ENCODE results near the gene PRPH. TPM values are rescaled to one million over a fixed set of nuclear protein-coding genes. Genes with fewer than 3 reads are reported as not detected.
A peak's percentile ranks its signal among the peaks of the same experiment; 100 is the strongest.

Gene PRPH
- total and polyA plus RNA-seq, 2 of the 13 experiments (the other 11 are each of a cell fraction or from before 2014, with no cell fraction given), result 0.12 TPM; not detected in 1

DNA sequence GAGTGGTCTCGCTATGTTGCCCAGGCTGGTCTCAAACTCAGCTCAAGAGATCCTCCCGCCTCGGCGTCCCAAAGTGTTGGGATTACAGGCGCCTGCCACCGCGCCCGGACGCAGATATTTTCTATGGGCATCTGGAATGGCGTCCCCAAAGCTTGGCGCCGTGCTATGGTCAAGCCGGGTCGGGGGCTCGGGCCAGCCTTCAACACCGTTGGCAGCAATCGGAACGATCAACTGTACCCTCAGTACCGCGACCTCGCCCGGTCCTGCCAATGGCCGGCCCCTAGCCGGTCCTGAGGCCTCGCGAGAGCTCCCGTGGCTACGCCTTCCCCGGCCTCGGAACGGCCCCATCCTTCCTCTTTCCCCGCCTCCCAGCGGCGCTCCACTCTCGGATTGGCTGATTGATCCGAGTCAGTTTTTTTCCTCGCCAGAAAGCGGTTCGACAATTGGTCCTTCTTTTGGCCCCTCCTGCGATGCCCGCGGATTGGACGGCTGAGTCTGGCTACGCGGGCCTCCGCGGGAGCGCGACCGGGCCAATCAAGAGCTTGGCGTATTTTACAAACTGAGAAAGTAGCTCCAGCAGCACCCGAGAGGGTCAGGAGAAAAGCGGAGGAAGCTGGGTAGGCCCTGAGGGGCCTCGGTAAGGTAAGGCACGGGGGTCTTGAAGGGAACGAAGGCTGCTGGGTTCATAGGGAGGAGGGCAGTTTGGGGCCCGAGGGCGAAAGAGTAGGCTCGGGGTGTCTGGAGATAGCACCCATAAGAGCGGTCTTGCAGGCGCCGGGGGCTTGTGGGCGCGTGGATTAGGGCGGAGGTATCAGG, 28.0 kb downstream of the PRPH start, which contains the start of gene TROAP (continued):
- no peak for TF ChIP-seq ATAD3A (CRISPR knock-in tag; IDR thresholded peaks at IDR 0.05)
- TF ChIP-seq ARHGAP35 (CRISPR knock-in tag; IDR thresholded peaks at IDR 0.05; ENCODE audit: borderline replicate concordance), result no peak
- no peak for TF ChIP-seq ZBTB37 (CRISPR knock-in tag; IDR thresholded peaks at IDR 0.05)
- TF ChIP-seq POGZ (CRISPR knock-in tag; IDR thresholded peaks at IDR 0.05), result peak; percentile 92
- TF ChIP-seq TCF12 (IDR thresholded peaks at IDR 0.05), result no peak
- TF ChIP-seq TCF12 (CRISPR knock-in tag; IDR thresholded peaks at IDR 0.05), result no peak
- TF ChIP-seq, protein P1, sequence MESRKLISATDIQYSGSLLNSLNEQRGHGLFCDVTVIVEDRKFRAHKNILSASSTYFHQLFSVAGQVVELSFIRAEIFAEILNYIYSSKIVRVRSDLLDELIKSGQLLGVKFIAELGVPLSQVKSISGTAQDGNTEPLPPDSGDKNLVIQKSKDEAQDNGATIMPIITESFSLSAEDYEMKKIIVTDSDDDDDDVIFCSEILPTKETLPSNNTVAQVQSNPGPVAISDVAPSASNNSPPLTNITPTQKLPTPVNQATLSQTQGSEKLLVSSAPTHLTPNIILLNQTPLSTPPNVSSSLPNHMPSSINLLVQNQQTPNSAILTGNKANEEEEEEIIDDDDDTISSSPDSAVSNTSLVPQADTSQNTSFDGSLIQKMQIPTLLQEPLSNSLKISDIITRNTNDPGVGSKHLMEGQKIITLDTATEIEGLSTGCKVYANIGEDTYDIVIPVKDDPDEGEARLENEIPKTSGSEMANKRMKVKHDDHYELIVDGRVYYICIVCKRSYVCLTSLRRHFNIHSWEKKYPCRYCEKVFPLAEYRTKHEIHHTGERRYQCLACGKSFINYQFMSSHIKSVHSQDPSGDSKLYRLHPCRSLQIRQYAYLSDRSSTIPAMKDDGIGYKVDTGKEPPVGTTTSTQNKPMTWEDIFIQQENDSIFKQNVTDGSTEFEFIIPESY (CRISPR knock-in tag; IDR thresholded peaks at IDR 0.05), result no peak
- TF ChIP-seq ZKSCAN5 (CRISPR knock-in tag; IDR thresholded peaks at IDR 0.05), result no peak
- TF ChIP-seq UBTF (CRISPR knock-in tag; IDR thresholded peaks at IDR 0.05), result no peak
- TF ChIP-seq CERS6 (CRISPR knock-in tag; IDR thresholded peaks at IDR 0.05), result no peak
- no peak for TF ChIP-seq FOSL1 (CRISPR knock-in tag; IDR thresholded peaks at IDR 0.05; ENCODE audit: borderline replicate concordance)
- no peak for TF ChIP-seq HNF1A (IDR thresholded peaks at IDR 0.05; ENCODE audit: low read depth)
- no peak; the same call in 1 of the 2 replicates for TF ChIP-seq HNF1A (CRISPR knock-in tag; IDR thresholded peaks at IDR 0.05; ENCODE audit: borderline replicate concordance)
- TF ChIP-seq, protein P2, sequence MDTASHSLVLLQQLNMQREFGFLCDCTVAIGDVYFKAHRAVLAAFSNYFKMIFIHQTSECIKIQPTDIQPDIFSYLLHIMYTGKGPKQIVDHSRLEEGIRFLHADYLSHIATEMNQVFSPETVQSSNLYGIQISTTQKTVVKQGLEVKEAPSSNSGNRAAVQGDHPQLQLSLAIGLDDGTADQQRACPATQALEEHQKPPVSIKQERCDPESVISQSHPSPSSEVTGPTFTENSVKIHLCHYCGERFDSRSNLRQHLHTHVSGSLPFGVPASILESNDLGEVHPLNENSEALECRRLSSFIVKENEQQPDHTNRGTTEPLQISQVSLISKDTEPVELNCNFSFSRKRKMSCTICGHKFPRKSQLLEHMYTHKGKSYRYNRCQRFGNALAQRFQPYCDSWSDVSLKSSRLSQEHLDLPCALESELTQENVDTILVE (CRISPR knock-in tag; IDR thresholded peaks at IDR 0.05), result no peak

All from HepG2 (cell line).